Peyer's patch (tissue), 4 donors: ENCODE measurements around the gene S100A3.
"Not testable (repeated sequence)": the region's sequence is repeated elsewhere in the genome, so short reads cannot be mapped to it uniquely, and the experiment has no call there.

ENCODE experiments used
- CTCF ChIP-seq, 6 experiments: fragments of 450-650 bp in 4 of 6; fragments of 200-600 bp in 2 of 6; sonication (generic) in 1 of 6; IDR thresholded peaks; one replicate each; pipeline ENCODE4 v1.5.1; 2017 to 2019; ENCODE audit warnings: antibody characterized with exemption in 6 of 6, mild to moderate bottlenecking in 3 of 6, moderate library complexity in 1 of 6
- POLR2A ChIP-seq, 2 donors: fragments of 450-650 bp; IDR thresholded peaks; one replicate each; pipeline ENCODE4 v1.5.1; 2017; ENCODE audit warnings: antibody characterized with exemption in 2 of 2, mild to moderate bottlenecking in 2 of 2, moderate library complexity in 2 of 2

DNA sequence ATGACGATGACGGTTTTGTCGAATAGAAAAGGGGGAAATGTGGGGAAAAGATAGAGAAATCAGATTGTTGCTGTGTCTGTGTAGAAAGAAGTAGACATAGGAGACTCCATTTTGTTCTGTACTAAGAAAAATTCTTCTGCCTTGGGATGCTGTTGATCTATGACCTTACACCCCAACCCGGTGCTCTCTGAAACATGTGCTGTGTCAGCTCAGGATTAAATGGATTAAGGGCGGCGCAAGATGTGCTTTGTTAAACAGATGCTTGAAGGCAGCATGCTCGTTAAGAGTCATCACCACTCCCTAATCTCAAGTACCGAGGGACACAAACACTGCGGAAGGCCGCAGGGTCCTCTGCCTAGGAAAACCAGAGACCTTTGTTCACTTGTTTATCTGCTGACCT is 26.4 kb upstream of the S100A3 start:
- TF ChIP-seq CTCF, POLR2A (IDR thresholded peaks at IDR 0.05): not testable (repeated sequence)
